ENCODE data around the gene ST8SIA4.

ST8SIA4 gene

GRCh38 chr5:100855295-100855694 lies 47.8 kb downstream of the ST8SIA4 start:
- no peak for DNase-seq
- no peaks in the 10 kb centered on the region for H3K36me3 Mint-ChIP-seq (ENCODE audit: low read depth)
- no peaks in the 10 kb centered on the region for H3K27me3 Mint-ChIP-seq (ENCODE audit: low read depth, poor library complexity)
- no peak overlapping the region for H3K27ac Mint-ChIP-seq
- no peaks in the 10 kb centered on the region for H3K4me1 Mint-ChIP-seq
- TF ChIP-seq CTCF (IDR thresholded peaks at IDR 0.05): no peak
- no peak overlapping the region for H3K4me3 Mint-ChIP-seq
- H3K9me3 Mint-ChIP-seq: no peaks in the 10 kb centered on the region

GRCh38 chr5:100854591-100854990 lies 48.5 kb downstream of the ST8SIA4 start:
- H3K4me3 Mint-ChIP-seq: no peak overlapping the region
- no peak overlapping the region for H3K27ac Mint-ChIP-seq
- H3K9me3 Mint-ChIP-seq: no peaks in the 10 kb centered on the region
- no peak for DNase-seq
- H3K36me3 Mint-ChIP-seq (ENCODE audit: low read depth): no peaks in the 10 kb centered on the region
- H3K27me3 Mint-ChIP-seq (ENCODE audit: low read depth, poor library complexity): no peaks in the 10 kb centered on the region
- TF ChIP-seq CTCF (IDR thresholded peaks at IDR 0.05): no peak
- no peaks in the 10 kb centered on the region for H3K4me1 Mint-ChIP-seq

GRCh38 chr5:100853582-100853981 lies 49.5 kb downstream of the ST8SIA4 start:
- DNase-seq: no peak
- Mint-ChIP-seq H3K36me3 (ENCODE audit: low read depth) (no peaks in the 10 kb centered on the region), H3K4me1 (no peaks in the 10 kb centered on the region), H3K4me3 (no peak overlapping the region), H3K9me3 (no peaks in the 10 kb centered on the region), H3K27me3 (ENCODE audit: low read depth, poor library complexity) (no peaks in the 10 kb centered on the region), H3K27ac (no peak overlapping the region)
- no peak for TF ChIP-seq CTCF (IDR thresholded peaks at IDR 0.05)

- Mint-ChIP-seq H3K9me3 (no peaks in the 10 kb centered on the region), H3K27me3 (ENCODE audit: low read depth, poor library complexity) (no peaks in the 10 kb centered on the region), H3K27ac (no peak overlapping the region), H3K4me1 (no peaks in the 10 kb centered on the region), H3K4me3 (no peak overlapping the region), H3K36me3 (ENCODE audit: low read depth) (no peaks in the 10 kb centered on the region)
- no peak for TF ChIP-seq CTCF (IDR thresholded peaks at IDR 0.05)
- no peak for DNase-seq
These were observed 50.1 kb downstream of the ST8SIA4 start for GRCh38 chr5:100852988-100853449.

- H3K4me3 Mint-ChIP-seq: no peak overlapping the region
- no peaks in the 10 kb centered on the region for H3K27me3 Mint-ChIP-seq (ENCODE audit: low read depth, poor library complexity)
- no peaks in the 10 kb centered on the region for H3K36me3 Mint-ChIP-seq (ENCODE audit: low read depth)
- H3K4me1 Mint-ChIP-seq: no peaks in the 10 kb centered on the region
- no peaks in the 10 kb centered on the region for H3K9me3 Mint-ChIP-seq
- DNase-seq: no peak
- no peak for TF ChIP-seq CTCF (IDR thresholded peaks at IDR 0.05)
- H3K27ac Mint-ChIP-seq: no peak overlapping the region
These were observed 51.0 kb downstream of the ST8SIA4 start for GRCh38 chr5:100852051-100852450.

- H3K27ac Mint-ChIP-seq: no peak overlapping the region
- H3K27me3 Mint-ChIP-seq (ENCODE audit: low read depth, poor library complexity): no peaks in the 10 kb centered on the region
- DNase-seq: no peak
- no peaks in the 10 kb centered on the region for H3K9me3 Mint-ChIP-seq
- no peaks in the 10 kb centered on the region for H3K4me1 Mint-ChIP-seq
- TF ChIP-seq CTCF (IDR thresholded peaks at IDR 0.05): no peak
- no peaks in the 10 kb centered on the region for H3K36me3 Mint-ChIP-seq (ENCODE audit: low read depth)
- H3K4me3 Mint-ChIP-seq: no peak overlapping the region
These were observed 56.3 kb downstream of the ST8SIA4 start for GRCh38 chr5:100846772-100847171.

Data from nephron progenitor cell (in vitro differentiated cells).